Esophagus muscularis mucosa (tissue), 4 donors: ENCODE data around the gene PXDN.

Source experiments
- EP300 ChIP-seq: sonication (generic); formaldehyde crosslinking; IDR thresholded peaks from one replicate; pipeline ENCODE4 v1.6.1; 2017; ENCODE audit warnings: antibody characterized with exemption
- POLR2AphosphoS5 ChIP-seq, 2 donors: sonication (generic); formaldehyde crosslinking; IDR thresholded peaks; one replicate each; pipeline ENCODE4 v1.6.1; 2017; ENCODE audit warnings: antibody characterized with exemption in 2 of 2
- TF ChIP-seq, protein P1 (sequence below), 3 experiments: fragments of 200-600 bp in 2 of 3; fragments of 450-650 bp in 1 of 3; sonication (generic) in 2 of 3; IDR thresholded peaks; one replicate each; pipeline ENCODE4 v1.5.1; 2017 to 2019; ENCODE audit warnings: antibody characterized with exemption in 3 of 3, mild to moderate bottlenecking in 2 of 3, moderate library complexity in 1 of 3

DNA sequence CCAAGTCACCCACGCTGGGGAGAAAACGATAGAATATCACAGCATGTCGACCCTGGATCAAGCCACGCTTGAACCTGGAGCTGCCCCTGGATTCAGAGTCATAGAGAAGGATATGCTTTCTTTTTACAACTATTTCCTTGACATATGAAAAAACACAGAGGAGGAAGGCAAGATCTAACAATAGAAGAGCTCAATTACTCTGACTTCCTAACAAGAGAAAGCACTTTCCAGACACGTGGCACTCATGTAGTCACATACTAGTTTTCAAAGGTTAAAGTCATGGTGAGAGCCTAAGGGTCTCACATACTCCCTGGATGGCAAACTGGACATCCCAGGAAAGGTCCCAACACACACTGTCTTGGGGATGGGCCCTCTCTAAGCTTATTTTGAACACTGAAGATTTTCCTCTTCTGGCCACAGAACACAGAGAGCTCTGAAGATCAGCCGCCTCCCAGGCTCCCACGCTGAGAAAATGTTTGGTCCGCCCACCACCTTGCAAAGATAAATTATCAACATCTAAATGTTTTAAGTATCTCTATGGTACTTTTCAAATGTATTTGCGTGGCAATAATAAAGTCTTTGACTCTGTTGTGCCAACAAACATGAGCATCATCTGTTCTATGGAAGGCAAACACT is 4.9 kb downstream of the PXDN start:
- TF ChIP-seq EP300 (no peak), POLR2AphosphoS5 (IDR thresholded peaks at IDR 0.05) (no peak)
- TF ChIP-seq, protein P1, sequence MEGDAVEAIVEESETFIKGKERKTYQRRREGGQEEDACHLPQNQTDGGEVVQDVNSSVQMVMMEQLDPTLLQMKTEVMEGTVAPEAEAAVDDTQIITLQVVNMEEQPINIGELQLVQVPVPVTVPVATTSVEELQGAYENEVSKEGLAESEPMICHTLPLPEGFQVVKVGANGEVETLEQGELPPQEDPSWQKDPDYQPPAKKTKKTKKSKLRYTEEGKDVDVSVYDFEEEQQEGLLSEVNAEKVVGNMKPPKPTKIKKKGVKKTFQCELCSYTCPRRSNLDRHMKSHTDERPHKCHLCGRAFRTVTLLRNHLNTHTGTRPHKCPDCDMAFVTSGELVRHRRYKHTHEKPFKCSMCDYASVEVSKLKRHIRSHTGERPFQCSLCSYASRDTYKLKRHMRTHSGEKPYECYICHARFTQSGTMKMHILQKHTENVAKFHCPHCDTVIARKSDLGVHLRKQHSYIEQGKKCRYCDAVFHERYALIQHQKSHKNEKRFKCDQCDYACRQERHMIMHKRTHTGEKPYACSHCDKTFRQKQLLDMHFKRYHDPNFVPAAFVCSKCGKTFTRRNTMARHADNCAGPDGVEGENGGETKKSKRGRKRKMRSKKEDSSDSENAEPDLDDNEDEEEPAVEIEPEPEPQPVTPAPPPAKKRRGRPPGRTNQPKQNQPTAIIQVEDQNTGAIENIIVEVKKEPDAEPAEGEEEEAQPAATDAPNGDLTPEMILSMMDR (IDR thresholded peaks at IDR 0.05), result no peak
